GM12873 (cell line): ENCODE results near the gene LPP.

Experiments used
- CTCF ChIP-seq: IDR thresholded peaks from 2 replicates; pipeline ENCODE4 v1.5.1; 2012; ENCODE audit warnings: low read depth, mild to moderate bottlenecking, moderate library complexity, low read length, control low read depth; ENCODE audit not compliant: insufficient read depth; ENCODE audit errors: missing control alignments

Gene LPP

DNA sequence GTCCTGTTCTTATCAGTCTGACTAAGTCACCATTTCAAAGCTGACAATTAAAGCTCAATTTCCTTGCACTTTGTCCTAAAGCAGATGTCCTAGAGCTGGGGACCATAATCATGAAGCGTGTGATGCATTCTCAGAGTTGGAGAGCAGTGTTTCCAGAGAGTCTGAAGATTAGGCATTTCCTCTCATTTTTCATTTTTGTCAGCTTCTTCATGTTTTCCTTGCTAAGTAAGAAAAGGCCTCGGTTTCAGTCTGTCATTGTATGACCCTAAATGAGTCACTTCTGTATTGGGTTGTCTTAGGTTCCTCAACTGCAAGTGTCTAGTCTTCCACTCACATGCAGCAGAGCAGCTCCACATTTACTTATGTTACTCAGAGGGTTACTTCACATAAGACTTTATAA is 760.6 kb downstream of the LPP start:
- no peak for TF ChIP-seq CTCF

- no peak for TF ChIP-seq CTCF
Observed at GRCh38 chr3:188915127-188915526, 761.2 kb downstream of the LPP start.

GRCh38 chr3:188916934-188917401 is 763.0 kb downstream of the LPP start:
- no peak for TF ChIP-seq CTCF

DNA sequence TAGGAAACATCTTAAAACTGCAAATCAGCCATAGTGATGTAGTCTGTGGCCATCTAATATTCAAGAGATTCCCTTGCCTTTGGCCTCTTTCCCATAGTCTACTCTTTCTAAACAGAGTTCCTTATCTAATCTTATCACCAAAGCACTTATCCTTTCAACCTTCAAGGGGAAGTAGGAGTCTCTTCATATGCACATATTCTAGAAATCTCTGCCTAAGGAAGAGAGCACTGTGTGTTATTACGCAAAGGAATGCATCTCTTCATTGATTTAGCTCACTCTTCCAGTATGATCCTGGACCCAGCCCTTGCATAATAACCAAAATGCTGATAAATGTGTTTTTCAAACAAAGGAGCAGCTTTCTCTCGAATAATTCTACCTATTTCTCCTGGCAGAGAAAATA is 764.1 kb downstream of the LPP start:
- no peak for TF ChIP-seq CTCF

DNA sequence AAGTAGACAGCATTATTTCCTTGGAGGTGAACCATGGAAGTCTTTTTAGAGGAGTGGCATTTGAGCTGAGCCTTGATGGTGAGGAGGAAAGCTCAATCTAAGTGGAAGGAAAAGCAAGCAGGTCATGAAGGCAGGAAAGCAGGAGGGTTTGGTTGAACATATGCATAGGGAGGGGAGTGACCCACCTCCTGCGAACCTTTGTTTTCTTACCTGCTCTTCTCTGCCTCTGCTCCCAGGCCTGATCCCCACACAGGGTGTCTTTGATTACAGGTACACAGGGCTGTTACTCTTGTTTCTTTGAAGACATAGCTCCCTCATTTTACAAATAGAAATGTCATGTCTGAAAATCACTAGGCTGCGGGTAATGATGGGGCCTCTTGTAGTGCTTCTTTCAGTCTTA is 769.7 kb downstream of the LPP start:
- no peak for TF ChIP-seq CTCF

- TF ChIP-seq CTCF: no peak
Observed at GRCh38 chr3:188925376-188925775, 771.4 kb downstream of the LPP start.

- TF ChIP-seq CTCF: no peak
Observed at GRCh38 chr3:188926111-188926510, 772.2 kb downstream of the LPP start.
